Central memory CD8-positive, alpha-beta T cell (primary cell): Measurements from ENCODE around the gene RBPMS2.

ENCODE experiments used
- ATAC-seq: fragments of 150-1000 bp; cut with Tn5 transposase; replicated peaks from 2 replicates; pipeline ENCODE4 v1.10.0; 2022; ENCODE audit warnings: mild to moderate bottlenecking, moderate FRiP score, moderate number of reproducible peaks; ENCODE audit not compliant: poor library complexity, severe bottlenecking; ENCODE audit errors: extremely low read depth
- DNase-seq, 2 donors: peaks; one replicate each; pipeline ENCODE4 v3.0.0; 2021; ENCODE audit warnings: low spot score in 2 of 2
- H3K27ac Mint-ChIP-seq: one replicate; pipeline ENCODE4 v1.8.0; 2022; ENCODE audit warnings: low read depth, mild to moderate bottlenecking, moderate library complexity, mixed read lengths
- H3K27me3 Mint-ChIP-seq: one replicate; pipeline ENCODE4 v1.8.0; 2022; ENCODE audit warnings: mixed read lengths
- H3K36me3 Mint-ChIP-seq: one replicate; pipeline ENCODE4 v1.8.0; 2022; ENCODE audit warnings: mild to moderate bottlenecking, moderate library complexity, mixed read lengths; ENCODE audit not compliant: insufficient read depth
- H3K4me1 Mint-ChIP-seq: one replicate; pipeline ENCODE4 v1.8.0; 2022; ENCODE audit warnings: mixed read lengths
- H3K4me3 Mint-ChIP-seq: one replicate; pipeline ENCODE4 v1.8.0; 2022; ENCODE audit warnings: mild to moderate bottlenecking, moderate library complexity, mixed read lengths
- H3K9me3 Mint-ChIP-seq: one replicate; pipeline ENCODE4 v1.8.0; 2022; ENCODE audit warnings: mixed read lengths

RBPMS2 gene

DNA sequence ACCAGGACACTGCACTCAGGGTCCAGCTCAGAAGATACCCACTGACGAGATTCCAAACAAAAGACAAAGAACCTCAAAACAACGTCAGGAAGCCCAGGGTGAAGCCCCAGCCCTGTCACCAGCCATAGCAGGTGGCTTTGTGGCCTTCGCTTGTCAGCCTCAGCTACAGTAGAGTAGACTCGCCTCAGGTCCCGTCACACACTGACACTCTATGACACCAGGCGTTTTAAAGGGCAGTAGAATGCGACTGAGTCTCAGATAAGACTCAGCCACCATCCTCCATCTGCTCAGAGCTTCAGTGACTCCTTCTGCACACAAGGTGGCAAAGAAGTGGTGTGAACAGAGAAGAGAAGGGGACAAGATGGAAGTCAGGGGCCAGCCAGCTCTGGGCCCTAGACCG is 12.8 kb downstream of the RBPMS2 start:
- H3K36me3 Mint-ChIP-seq, result no peaks in the 10 kb centered on the region
- no peaks in the 10 kb centered on the region for H3K9me3 Mint-ChIP-seq
- DNase-seq, result no peak
- H3K4me1 Mint-ChIP-seq, result no peaks in the 10 kb centered on the region
- H3K27me3 Mint-ChIP-seq, result no peaks in the 10 kb centered on the region
- H3K27ac Mint-ChIP-seq, result no peak overlapping the region
- H3K4me3 Mint-ChIP-seq, result no peak overlapping the region
- no peak for ATAC-seq

DNA sequence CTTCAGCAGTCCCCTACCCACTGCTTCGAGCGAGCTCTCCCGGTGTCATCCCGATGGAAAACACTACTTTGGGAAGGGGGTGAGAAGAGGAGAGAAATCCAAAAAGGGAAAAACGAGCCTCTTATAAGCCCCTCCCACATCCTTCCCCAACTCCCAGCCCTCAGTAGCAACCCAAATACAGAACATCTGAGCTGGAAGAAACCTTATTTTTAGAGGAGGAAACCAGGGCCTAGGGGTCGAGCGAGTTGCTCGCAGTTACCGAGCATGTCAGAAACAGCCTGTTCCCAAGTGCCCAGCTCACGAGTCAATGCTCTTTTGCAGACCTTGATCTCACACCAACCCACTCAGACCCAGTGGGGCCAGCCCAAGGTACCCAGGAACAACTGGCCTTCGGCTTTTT is 14.2 kb downstream of the RBPMS2 start:
- Mint-ChIP-seq H3K27ac (no peak overlapping the region), H3K4me1 (no peaks in the 10 kb centered on the region), H3K9me3 (no peaks in the 10 kb centered on the region), H3K36me3 (no peaks in the 10 kb centered on the region), H3K27me3 (peaks cover under 1% of the 10 kb centered on the region), H3K4me3 (no peak overlapping the region)
- ATAC-seq, result no peak
- no peak for DNase-seq

DNA sequence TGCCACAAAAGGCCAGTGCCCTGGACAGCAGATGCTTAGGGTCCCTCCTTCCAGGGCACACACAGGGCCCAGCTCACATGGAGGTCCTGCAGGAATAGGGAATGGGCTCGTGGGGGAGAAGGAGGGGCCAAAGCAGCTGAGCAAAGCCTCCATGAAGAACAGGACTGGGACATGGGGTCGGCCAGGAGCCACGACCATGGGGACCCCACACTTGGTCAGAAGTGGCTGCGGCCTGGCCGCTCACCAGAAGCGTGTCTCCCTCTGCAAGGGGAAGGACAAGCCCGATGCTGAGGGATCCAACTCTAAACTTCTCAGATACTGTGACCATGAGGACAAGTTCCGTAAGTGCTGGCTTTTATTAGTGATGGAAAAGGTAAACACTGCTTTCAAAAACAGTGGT is 15.3 kb downstream of the RBPMS2 start:
- H3K27me3 Mint-ChIP-seq, result peaks cover 12% of the 10 kb centered on the region
- H3K27ac Mint-ChIP-seq, result no peak overlapping the region
- no peaks in the 10 kb centered on the region for H3K4me1 Mint-ChIP-seq

DNA sequence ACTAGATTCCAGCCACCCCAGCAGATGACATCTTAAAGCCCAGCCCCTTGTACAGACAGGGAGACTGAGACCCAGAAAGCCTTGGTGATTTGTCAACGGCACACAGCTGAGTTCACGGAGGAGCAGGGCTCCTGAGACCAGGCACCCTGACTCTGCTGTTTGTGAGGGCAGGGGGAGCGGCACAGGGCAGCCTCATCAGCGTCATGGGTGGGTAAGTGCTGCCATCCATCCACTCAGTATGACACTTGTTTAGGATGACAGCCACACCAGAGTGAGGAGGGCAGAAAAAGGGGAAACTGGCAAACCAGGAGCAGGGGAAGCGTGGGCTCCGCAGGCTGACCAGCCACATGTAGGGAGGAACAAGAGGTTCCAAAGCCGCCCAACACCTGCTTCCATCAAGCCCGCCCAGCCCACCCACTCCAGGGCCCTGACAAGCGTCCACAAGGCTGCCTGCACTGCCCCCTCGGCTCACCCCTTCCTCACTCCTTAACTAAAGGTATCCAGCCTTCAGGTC is 19.9 kb downstream of the RBPMS2 start:
- ATAC-seq, result no peak
- DNase-seq, result no peak
- H3K9me3 Mint-ChIP-seq, result no peaks in the 10 kb centered on the region
- no peak overlapping the region for H3K27ac Mint-ChIP-seq
- H3K36me3 Mint-ChIP-seq, result no peaks in the 10 kb centered on the region
- no peak overlapping the region for H3K4me3 Mint-ChIP-seq
- H3K4me1 Mint-ChIP-seq, result no peaks in the 10 kb centered on the region
- H3K27me3 Mint-ChIP-seq, result peaks cover 26% of the 10 kb centered on the region

More for the DNA sequence above, 15.3 kb downstream of the RBPMS2 start:
- DNase-seq (no peak), ATAC-seq (no peak)
- no peak overlapping the region for H3K4me3 Mint-ChIP-seq
- no peaks in the 10 kb centered on the region for H3K36me3 Mint-ChIP-seq
- H3K9me3 Mint-ChIP-seq, result no peaks in the 10 kb centered on the region

DNA sequence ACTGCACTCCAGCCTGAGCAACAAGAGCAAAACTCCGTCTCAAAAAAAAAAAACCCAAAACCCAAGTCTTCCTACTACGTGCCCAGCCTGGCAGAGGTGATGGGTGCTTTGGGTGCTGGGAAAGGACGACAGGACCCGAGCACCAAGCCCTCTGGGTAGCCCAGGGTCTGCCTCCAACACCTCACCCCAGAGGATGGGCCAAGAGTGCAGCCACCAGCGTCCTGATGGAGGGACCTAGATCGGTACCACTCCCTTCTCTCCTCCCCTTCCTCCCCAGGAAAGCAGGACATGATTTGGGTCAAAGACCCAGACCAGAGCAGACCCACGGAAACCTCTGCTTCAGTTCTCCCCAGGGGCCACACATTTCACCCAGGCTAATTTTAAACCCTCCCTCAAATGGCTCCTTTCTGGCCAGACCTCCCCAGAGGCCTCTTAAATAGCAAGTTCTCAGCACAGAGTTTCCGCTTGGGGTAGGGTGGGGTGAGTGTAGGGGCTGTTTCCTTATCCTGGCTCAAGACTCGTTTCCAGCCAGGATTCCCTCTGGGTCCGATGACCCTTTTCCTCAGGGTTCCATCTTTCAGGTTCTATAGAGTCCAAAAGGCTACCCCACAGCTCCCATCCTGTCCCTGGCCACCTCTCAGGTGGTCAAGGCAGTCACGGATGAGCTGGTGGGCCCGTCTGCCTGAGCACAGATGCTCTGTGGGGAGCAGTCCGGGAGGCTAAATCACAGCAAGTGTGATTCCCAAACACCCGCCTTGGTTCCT is 20.5 kb downstream of the RBPMS2 start:
- Mint-ChIP-seq H3K36me3 (no peaks in the 10 kb centered on the region), H3K4me1 (no peaks in the 10 kb centered on the region), H3K27ac (no peak overlapping the region), H3K27me3 (peaks cover 31% of the 10 kb centered on the region), H3K9me3 (no peaks in the 10 kb centered on the region), H3K4me3 (no peak overlapping the region)
- DNase-seq (no peak), ATAC-seq (no peak)

DNA sequence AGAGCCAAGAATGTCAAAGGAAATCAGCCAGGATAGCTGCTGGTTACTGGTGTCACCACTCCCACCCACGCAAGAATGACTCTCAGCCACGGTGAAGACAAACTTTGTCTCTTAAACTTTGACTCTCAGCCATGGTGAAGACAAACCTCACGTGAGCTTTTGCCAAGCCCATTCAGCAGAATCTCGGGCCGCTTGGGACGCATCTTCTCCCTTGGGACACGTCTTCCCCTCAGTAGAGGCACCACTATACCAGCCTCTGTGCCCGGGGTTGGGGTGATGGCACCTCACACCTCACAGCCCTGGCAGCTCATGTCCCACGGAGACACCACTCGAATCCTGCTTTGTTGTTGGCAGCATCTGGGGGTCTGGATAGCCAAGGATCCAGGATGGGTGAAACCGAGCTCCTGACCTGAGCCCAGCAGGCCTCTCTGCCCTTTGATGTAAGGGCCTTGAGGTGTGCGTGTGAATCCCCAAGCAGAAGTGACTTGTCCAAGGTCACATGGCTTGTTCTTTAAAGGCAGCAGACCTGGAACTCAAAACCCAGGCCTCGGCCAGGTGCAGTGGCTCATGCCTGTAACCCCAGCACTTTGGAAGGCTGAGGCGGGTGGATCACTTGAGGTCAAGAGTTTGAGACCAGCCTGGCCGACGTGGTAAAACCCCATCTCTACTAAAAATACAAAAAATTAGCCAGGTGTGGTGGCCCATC is 21.8 kb downstream of the RBPMS2 start:
- DNase-seq (no peak), ATAC-seq (no peak)
- Mint-ChIP-seq H3K4me1 (no peaks in the 10 kb centered on the region), H3K36me3 (no peaks in the 10 kb centered on the region), H3K27ac (no peak overlapping the region), H3K9me3 (no peaks in the 10 kb centered on the region), H3K4me3 (no peak overlapping the region), H3K27me3 (peaks cover 44% of the 10 kb centered on the region)

DNA sequence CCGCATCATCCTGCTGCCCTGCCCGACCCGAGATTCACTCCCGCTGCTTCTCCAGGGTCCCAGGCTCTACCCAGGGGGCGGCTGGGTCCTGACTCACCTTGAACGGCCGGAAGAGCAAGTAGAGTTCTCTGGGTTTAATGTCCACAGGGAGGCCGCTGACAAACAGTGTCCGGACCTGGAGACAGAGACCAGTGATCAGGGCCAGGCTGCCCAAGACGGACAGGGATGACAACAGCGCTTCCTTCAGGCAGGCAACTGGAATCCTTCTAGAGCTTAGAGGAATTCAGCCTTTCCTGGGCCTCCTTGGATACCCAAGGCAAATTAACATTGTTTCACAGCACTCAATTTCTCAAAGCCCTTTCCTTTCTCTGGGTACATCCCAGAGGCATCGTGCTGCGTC is 23.9 kb downstream of the RBPMS2 start:
- Mint-ChIP-seq H3K9me3 (no peaks in the 10 kb centered on the region), H3K36me3 (no peaks in the 10 kb centered on the region), H3K27ac (no peak overlapping the region), H3K4me1 (no peaks in the 10 kb centered on the region), H3K27me3 (peaks cover 64% of the 10 kb centered on the region), H3K4me3 (no peak overlapping the region)
- DNase-seq (no peak), ATAC-seq (no peak)

DNA sequence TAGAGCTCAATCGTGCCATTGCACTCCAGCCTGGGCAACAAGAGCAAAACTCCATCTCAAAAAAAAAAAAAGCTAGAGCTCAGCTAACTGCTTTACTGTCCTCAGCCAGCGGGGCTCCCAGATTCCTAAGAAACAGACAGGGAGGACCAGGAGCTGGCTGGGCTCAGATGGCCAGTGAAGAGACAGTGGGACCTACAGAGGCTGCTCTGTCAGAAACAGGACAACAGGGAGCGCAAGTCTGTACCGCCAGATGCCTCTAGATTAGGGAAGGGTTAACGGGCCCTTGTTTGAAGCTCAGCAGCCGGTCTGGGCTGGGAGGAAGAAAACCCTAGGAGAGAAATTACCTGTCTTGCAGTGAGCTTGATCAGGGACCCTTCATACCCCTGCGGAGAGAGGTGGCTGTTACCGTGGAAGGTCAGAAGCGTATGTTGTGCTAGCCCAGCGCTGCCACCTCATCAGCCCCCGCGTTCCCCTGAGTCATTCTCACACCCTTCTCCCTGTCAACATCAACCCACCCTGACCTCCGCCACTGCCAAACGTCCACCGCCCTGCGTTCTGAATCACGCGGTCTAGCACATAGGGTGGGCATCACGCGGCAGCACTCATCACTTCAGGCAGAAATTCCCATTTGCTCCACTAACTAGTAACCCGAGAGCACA is 25.3 kb downstream of the RBPMS2 start:
- no peak for ATAC-seq
- H3K4me3 Mint-ChIP-seq, result no peak overlapping the region
- no peak overlapping the region for H3K27ac Mint-ChIP-seq
- H3K4me1 Mint-ChIP-seq, result no peaks in the 10 kb centered on the region
- H3K9me3 Mint-ChIP-seq, result no peaks in the 10 kb centered on the region
- no peaks in the 10 kb centered on the region for H3K36me3 Mint-ChIP-seq
- H3K27me3 Mint-ChIP-seq, result peaks cover 53% of the 10 kb centered on the region
- DNase-seq, result no peak

DNA sequence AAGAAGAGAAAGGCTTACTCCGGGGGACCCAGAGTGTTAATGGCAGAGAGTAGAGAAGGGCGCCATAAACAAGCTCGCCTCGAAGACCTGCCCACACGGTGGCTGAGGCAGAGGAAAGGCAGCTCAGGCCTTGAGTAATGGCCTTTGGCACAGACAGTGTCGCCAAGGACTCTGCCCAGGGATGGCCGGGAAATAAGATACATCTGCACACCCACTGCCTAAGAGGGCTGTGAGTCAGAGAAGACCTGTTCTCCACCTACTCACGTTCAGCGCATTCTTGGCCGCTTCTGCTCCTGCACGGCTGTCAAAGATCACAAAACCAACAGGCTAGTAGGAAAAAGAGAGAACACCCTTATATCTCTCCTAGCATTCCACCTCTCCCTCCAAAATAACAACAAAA is 26.2 kb downstream of the RBPMS2 start:
- no peak overlapping the region for H3K4me3 Mint-ChIP-seq
- H3K27ac Mint-ChIP-seq, result no peak overlapping the region
- ATAC-seq (no peak), DNase-seq (no peak)
- no peaks in the 10 kb centered on the region for H3K9me3 Mint-ChIP-seq
- peaks cover 49% of the 10 kb centered on the region for H3K27me3 Mint-ChIP-seq
- H3K36me3 Mint-ChIP-seq, result no peaks in the 10 kb centered on the region
- no peaks in the 10 kb centered on the region for H3K4me1 Mint-ChIP-seq

DNA sequence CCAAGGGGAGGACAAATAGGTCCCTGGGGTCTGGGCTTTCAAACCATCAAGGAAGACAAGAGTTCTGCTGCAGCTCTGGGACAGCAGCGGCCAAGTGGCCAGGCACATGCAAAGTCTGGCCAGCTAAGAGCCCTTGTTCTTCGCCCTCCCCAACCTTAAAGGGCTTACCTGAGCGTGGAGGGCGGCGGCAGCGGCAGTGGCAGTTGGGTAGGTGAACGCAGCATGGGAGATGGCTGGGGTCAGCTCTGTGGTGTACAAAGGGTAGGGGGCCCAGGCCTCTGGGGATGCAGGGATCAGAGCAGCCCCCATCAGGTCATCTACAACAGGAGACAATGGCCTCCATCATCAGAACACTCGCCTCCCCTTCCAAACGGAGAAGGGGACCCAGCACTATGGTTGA is 27.1 kb downstream of the RBPMS2 start:
- H3K4me3 Mint-ChIP-seq, result no peak overlapping the region
- DNase-seq (no peak), ATAC-seq (no peak)
- no peaks in the 10 kb centered on the region for H3K9me3 Mint-ChIP-seq
- H3K27ac Mint-ChIP-seq, result no peak overlapping the region
- H3K4me1 Mint-ChIP-seq, result no peaks in the 10 kb centered on the region
- no peaks in the 10 kb centered on the region for H3K36me3 Mint-ChIP-seq
- peaks cover 49% of the 10 kb centered on the region for H3K27me3 Mint-ChIP-seq

DNA sequence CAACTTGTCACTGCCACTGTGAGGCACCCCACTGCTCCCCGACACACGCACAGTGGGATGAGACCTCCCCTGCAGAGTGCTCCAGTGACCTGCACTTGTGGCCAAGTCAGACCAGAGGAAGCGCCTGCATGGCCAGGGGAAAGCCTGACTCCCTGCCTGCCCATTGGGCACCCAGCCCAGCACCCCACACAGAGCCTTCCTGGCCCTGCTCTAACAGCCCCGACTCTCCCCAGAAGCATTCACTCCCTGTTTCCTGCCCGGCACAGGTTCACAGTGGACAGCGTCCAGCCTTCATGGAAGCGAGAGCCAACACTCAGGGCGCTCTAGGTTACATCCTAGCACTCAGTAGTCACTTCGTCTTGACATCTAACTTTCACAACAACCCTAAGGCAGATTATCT is 27.8 kb downstream of the RBPMS2 start:
- ATAC-seq (no peak), DNase-seq (no peak)
- Mint-ChIP-seq H3K4me1 (no peaks in the 10 kb centered on the region), H3K4me3 (no peak overlapping the region), H3K9me3 (no peaks in the 10 kb centered on the region), H3K27me3 (peaks cover 49% of the 10 kb centered on the region), H3K36me3 (no peaks in the 10 kb centered on the region), H3K27ac (no peak overlapping the region)

DNA sequence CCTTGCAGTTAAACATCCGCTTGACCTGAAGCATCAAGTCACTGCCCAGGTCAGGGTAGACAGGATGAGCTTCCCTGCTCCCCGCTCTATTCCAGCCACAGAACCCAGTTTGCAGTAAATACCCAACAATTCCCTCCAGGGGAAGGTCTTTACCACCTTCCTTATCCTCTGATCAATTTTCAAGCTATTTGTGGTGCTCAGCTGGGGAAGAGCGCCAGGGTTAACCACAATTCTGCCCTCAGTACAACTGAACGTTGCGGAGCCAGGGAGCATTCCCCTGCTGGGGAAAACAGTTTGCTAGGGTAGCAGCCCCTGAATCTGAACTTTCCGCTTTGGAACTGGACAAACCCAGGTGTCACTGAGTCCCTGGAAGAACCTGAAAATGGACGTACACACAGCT is 28.5 kb downstream of the RBPMS2 start:
- no peaks in the 10 kb centered on the region for H3K9me3 Mint-ChIP-seq
- peaks cover 3% of the 10 kb centered on the region for H3K36me3 Mint-ChIP-seq
- DNase-seq, result no peak
- no peak overlapping the region for H3K4me3 Mint-ChIP-seq
- H3K27me3 Mint-ChIP-seq, result peaks cover 49% of the 10 kb centered on the region
- ATAC-seq, result no peak
- H3K27ac Mint-ChIP-seq, result no peak overlapping the region
- no peaks in the 10 kb centered on the region for H3K4me1 Mint-ChIP-seq

DNA sequence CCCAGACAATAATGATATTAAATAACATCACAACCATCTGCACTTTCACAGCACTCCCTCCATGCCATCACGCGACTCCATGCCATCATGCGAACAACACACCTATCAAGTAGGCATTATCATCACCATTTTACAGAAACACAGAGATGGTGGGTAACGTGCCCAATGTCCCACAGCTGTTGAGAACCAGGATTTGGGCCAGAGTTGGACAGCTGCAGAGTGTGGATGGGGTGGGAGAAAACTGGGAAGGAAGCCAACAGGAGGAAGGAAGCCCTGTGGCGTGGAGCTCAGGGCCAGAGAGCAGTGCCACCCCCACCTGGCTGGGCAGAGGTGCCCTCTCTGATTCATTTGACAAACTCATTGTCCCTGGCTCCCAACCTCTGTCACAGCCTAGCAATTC is 29.0 kb downstream of the RBPMS2 start:
- no peak overlapping the region for H3K27ac Mint-ChIP-seq
- DNase-seq (no peak), ATAC-seq (no peak)
- H3K4me3 Mint-ChIP-seq, result no peak overlapping the region
- H3K9me3 Mint-ChIP-seq, result no peaks in the 10 kb centered on the region
- H3K4me1 Mint-ChIP-seq, result no peaks in the 10 kb centered on the region
- H3K27me3 Mint-ChIP-seq, result peaks cover 47% of the 10 kb centered on the region
- peaks cover 3% of the 10 kb centered on the region for H3K36me3 Mint-ChIP-seq
